COLO829 (cell line): ENCODE data around the gene H19.

Experiments
- DNase-seq: peaks from one replicate; pipeline ENCODE4 v3.0.0; 2012; ENCODE audit warnings: low spot score

Gene H19

DNA sequence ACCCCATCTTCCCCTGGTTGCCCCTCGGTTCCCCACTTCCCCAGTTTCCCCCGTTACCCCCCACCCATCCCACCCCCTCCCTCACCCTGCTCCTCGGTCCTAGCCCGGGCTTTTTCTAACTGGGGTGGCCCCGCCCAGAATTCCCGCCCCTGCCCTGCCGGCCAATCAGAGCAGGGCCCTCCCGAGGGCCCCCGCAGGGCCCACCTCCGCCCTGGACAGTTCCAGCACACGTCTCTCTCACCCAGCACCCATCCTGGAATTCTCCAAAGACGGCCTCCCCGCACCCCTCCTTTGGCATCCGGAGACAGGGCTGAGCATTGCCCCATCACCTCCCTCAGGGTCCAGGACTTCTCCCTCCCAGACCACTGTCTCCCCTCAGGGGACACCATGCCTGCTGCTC lies at the start of gene H19:
TSS of gene H19 (minus strand) at position 88 of the 400 bp plus-strand sequence.
- no peak for DNase-seq

DNA sequence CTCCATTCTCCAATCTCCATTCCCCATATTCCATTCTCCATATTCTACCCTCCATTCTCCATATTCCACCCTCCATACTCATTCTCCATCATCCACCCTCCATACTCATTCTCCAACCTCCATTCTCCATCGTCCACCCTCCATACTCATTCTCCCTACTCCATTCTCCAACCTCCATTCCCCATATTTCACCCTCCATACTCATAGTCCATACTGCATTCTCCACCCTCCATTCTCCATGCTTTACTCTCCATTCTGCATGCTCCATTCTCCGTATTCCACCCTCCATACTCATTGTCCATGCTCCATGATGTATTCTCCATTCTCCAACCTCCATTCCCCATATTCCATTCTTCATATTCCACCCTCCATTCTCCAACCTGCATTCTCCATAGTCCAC lies 44.3 kb upstream of the H19 start:
- DNase-seq = no peak

DNA sequence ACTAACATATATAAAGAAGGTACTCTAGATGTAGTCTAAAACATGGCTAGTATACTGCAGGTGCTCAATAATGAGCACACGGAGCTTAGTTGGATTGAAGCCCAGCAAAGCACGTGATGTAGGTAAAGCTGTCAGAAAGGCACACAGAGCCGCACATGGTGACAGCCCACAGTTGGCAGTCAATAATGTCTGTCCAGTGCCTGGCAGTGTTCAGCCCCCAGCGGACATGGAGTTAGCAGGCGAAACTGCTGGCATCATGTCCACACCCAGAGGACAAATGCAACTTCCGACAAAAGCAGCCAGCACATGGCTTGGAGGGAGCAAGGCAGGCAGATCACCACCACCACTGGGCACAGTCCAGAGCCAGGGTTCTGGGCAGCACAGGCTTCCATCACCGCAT lies 43.5 kb upstream of the H19 start:
- DNase-seq = no peak

DNA sequence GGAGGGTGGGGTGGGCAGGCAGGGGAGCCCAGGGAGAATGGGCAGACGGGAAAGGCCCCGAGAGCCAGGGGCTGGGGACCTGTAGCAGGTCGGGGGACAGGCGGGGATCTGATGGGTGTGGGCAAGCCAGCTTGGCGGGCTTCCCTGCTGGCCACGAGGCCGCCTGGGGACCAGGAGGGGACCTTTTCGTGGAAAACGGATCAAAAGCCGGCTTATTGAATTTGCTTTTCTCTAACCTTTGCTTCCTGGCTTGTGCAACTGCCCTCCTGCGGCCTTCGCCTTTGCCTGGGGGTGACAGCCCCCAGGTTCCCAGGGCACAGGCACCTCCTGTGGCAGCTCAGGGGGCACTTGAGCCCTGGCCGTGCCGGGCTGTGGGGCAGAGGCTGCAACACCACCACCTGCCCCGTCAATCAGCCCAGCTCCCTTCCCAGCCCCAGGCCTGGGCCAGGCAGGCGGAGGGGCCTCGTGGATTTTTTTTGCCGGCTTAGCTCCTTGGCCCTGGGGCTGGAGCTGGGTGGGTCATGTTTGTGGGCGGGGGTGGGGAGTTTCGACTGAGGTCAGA lies 41.6 kb upstream of the H19 start:
- no peak for DNase-seq

DNA sequence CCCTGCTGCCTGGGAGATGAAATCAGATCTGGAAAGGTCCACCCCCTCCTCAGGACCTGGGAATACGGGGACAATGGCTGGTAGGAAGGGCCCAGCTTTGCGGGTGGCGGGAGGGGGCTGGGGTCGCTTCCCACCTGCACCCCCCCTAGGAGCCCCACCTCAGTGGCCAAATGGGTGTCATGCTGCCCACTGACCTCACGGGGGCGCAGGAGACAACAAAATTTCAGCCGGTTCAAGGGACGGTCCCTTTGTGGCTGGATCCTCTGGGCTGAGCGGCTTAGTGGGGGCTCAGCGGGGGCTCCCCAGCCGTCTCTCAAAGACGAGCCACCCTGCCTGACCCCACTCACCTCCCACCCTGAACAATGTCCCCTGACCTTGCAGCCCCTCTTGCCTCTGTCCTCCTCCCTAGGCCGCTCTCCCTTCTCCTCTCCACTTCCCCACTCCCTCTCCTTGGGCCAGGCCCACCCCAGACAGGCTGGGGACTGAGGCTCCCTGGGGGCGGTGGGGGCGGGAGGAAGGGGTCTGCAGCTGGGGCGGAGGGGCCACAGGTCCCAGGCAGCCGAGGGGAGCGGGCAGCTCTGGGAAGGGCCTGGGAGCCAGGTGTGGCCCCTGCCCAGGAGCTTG lies 39.3 kb upstream of the H19 start:
- DNase-seq = no peak

DNA sequence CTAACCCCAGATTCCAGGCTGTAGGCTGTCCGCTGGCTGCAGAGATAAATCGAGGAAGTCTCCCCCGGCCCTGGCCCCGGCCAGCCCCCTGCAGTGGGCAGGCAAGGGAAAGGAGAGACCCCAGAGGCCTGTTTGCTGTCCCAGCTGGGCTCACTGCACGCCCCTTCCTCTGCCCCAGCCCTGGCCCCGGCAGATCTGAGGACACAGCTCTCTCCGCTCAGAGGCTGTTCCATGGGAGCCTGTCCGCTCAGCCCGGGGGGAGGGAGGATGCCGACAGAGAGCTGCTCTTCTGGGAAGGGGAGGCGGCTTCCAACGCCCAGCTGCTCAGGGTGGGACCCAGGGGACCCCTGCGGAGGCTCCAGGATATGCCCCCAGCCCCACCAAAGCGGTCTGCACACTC lies 37.7 kb upstream of the H19 start:
- no peak for DNase-seq

DNA sequence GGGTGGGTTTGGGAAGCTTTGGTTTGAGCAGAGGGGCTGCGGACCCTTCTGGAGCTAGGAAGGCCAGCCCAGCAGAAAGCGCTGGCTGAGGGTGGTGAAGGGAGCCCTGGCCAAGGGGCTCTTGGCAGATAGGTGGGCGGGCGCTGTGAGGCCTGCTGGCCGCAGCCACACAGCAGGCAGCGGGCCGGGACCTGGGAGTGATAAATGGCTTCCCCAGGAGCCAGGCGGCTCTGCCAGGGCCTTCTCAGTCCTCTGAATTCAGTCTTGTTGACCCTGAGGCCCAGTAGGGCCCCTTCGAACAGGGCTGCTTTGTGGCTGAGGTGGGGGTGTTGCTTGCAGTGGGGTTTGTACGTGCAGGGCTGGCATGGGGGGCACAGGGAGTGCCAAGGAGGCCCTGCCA lies 33.4 kb upstream of the H19 start:
- no peak for DNase-seq

DNA sequence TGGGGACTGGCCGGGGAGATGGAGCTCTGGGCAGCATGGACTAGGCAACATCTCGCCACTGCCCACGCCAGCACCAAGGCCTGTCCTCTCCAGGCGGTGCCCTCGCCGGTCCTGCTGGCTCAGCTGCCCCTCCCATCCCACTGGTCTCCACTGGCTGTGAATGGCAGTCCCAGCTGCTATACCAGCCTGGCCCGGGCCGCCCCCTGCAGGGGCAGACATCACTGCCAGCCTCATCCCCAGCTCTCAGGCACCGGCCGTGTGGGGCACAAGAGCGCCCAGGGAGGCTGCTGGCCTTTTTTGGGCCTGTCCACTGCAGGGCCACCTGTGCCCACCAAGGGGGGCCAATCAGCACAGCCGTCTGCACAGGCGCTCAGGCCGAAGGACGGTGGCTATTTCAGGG lies 30.1 kb upstream of the H19 start:
- DNase-seq = no peak

DNA sequence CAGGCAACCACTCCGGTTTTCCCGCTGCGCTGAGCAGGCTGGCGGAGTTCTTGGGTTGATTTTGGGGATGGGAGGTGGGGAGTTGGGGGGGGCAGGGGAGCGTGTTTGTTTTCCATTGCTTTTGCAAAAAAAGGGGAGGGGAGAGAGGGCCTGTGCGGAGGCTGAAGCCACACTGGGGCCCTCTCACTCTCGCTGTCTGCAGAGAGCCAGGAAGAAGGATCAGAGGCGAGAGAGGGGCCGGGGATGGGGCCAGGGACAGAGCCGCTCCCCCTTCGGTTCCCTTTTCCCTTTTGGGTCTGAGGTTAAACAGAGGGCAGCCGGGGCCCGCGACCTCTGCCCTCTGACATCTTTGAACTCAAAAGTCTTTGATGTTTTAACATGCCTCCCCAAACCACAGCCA lies 17.4 kb upstream of the H19 start:
- DNase-seq = no peak

DNA sequence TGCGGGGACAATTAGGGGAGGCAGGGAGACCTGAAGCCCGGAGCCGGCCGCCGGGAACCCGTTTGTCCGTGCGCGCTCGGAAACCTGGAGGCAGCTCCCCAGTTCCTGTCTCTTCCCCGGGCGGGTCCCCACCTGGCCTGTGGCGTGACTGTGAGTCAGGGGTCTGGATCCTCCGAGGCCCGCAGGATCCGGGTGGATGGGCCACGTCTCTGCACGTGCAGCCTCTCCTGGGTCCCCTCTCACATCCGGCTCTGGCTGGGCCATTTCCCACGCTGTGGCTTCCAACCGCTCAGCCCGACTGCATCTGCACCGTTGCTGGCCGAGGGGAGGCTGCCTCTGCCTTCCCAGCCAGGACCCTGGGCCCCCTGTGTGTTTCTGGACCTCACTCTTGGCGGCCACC lies 14.8 kb upstream of the H19 start:
- no peak for DNase-seq

DNA sequence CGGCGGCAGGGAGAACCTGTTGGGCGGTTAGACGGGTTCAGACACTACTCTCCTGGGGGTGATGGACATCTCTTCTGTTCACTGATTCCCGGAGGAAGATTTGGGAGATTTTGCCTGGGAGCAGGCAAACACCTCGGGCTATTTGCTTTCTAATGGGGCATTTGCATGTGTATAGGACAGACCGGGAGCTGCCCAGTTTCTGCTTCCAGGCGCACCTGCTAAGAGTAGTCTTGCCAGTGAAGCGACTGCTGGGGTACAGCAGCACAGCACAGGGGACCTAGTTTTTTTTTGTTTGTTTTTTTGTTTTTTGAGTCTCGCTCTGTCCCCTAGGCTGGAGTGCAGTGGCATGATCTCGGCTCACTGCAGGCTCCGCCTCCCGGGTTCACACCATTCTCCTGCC lies 6.8 kb upstream of the H19 start:
- DNase-seq = no peak

DNA sequence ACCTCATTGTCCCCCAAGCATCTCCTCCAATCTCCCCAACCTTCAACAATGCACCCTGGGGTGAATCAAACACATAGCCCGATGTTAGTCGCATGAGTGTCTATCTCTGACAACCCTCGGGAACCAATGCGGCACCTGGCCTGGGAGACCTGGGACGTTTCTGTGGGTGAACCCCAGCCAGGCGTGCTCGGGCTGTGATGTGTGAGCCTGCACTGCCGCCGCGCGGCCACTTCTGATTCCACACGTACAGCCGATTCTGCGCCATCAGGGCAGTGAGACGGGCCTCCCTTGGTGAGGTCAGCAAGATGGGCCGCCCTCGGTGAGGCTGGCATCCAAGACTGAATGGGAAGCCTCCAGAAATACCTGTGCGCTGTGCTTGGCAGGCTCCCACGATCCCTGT lies 5.2 kb upstream of the H19 start:
- no peak for DNase-seq

DNA sequence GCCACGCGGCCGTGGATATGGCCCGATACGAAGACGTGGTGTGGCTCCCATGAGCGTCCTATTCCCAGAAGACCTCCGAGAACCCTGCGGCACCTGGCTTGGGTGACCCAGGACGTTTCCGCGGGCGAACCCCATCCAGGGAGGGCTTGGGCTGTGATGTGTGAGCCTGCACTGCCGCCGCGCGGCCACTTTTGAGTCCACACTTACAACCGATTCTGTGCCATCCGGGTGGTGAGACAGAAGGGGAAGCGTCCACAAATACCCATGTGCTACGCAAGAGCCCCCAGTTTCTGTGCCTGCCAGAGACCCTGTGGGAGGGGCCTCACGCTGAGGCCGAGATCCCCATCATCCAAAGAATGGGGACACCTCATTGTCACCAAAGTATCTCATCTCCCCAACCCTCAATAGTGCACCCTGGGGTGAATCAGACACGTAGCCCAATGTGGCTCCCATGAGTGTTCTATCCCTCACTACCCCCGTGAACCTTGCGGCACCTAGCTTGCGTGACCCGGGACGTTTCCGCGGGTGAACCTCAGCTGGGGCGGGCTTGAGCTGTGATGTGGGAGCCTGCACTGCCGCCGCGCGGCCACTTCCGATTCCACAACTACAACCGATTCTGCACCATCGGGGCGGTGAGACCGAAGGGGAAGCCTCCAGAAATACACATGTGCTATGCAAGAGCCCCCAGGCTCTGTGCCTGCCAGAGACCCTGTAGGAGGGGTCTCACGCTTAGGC lies 4.6 kb upstream of the H19 start:
- no peak for DNase-seq

DNA sequence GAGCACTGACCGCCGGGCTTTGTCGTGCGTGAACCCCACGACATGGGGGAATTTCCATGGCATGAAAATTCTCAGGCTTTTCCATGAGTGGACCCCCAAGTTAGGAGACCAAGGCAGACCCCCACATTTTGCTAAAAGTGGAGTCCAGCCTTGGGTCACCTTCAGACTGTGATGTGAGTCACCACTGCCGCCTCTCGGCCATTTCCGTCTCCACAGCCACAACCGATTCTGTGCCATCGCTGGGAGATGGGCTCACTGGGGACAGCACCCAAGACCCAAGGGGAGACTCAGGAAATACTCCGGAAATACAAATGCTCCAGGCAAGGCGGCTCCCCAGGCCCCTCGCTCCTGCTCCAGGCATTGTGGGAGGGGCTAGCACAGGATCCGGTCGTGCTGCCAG lies 1.2 kb upstream of the H19 start:
- DNase-seq = no peak

DNA sequence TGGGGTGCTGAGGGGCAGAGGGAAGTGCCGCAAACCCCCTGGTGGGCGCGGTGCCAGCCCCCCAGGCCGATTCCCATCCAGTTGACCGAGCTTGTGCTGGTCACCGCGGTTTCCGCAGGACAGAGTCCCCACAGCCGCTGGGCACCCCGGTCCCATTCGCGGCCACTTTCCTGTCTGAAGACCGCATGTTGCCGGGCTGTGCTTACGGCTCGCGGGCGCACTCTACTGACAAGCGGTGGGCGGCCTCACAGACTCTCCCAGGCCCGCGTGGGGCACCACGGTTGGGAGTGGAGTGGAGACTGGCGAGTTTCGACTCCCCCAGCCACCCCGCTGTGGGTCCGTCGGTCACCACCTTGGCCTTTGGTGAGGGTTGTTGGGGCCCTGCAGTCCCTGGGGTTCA lies 648 bp upstream of the H19 start:
- no peak for DNase-seq

DNA sequence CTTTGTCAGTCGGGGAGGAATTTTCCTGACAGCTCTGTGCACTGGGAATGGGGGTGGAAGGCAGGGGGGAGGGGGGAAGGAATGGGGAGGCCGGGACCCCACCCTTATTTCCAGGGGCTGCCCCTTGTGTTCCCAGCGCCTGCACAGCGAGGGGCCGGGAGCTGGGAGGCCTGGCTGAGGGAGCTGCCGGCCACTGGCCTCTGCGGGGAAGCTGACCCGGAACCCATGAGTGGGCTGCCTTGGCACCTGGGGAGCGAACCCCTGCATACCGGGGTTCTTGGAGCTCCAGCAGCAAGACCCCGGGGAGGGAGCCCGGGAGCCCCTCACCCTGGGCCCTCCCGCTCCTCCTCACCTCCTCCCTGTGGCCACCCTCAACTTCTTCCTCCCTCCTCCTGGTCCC lies 3.5 kb downstream of the H19 start:
- no peak for DNase-seq

DNA sequence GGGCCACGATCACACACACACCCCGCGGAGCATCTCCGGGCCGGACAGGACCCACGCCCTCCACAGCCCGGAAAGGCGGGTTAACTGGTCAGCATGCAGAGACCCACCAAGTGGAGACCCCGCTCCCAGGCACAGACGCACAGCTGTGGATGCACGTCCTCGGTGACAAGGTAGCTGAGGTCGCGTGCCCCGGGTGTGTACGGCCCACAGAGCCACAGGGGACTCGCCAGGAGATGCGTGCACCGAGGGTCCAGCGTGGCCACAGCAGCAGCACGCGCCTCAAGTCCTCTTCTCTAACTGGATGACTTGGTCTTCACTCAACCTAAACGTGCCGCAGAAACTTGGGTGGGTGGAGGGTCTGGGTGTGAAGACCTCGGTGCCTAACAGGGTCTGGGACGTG lies 5.5 kb downstream of the H19 start:
- DNase-seq = no peak

DNA sequence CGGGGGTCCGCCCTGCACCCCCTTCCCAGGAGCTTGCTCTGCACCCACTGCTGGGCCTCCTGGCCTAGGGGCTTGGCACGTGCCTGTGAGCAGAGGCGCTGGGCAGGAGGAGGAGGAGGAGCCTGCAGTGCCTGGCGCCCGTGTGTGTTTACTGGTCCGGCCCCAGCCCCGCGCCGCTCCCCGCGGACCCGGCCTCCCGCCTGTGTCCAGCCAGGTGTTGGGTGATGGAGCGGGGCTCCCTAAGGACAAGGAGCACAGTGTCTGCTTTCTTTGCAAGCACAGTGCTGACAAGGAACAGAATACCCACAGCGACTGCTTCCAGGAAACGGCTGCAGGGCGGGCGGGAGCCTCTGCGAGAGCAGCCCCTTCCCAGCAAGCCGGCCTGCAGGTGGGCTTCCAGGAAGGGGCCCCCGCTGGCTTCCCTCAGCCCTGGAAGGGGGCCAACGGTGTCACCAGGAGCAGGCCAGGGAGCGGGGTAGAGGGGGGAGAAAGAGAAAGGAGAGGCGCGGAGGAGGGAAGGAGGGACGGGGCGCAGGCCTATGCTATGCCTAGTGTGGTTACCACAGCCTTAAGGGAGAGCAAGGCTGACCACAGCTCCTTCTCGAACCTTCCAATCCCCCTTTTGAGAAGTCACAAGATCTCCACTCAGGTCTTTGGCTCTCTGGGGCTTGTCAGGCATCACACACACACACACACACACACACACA lies 6.6 kb downstream of the H19 start:
- no peak for DNase-seq

DNA sequence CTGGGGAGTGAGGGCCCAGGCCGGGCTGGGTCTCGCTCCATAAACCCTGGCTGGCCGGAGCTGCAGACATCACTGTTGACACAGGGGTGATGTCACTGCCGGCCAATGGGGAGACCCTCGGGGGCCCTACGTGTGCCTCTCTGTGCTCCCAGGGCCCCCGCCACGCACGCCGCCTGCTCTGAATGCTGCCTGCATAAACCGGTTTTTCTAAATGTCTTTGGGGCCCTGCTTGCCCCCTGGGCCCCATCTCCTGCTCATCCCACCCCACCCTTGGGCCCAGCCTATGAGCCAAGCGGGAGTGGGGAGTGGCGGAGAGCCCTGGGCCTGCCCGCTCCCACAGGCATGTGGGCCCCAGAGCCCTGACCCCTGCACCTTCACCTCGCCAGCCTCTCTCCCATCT lies 7.7 kb downstream of the H19 start:
- DNase-seq = no peak

DNA sequence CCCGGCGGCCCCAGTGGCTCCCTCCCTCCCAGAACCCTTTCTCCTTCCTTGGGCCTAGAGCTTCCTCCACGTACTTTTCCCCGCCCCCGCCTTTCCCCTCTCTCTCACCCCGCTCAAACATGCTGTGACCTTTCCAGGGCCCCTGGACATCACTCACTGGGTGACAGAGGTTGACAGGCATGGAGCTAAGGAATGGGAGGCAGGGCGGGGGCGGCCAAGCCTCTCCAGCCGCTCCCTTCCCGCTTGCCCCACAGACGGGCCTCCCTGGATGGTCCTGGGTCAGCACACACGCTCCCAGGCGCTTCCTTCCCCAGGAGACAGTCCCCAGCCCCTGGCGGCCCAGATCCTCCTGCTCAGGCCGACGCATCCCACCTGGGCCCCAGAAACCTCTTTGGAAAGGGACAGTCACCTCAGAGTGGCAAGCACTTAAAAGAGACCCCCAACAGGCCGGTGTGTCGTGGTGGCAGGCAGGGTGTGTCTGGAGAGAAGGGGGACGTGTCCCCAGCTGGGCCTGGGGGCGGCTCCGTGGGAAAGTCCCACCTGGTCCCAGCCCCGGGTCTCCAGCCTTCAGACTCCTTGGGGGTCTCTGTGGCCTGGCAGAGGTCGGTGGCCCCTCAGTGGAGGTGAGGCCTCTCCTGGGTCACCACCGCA lies 8.8 kb downstream of the H19 start:
- no peak for DNase-seq

DNA sequence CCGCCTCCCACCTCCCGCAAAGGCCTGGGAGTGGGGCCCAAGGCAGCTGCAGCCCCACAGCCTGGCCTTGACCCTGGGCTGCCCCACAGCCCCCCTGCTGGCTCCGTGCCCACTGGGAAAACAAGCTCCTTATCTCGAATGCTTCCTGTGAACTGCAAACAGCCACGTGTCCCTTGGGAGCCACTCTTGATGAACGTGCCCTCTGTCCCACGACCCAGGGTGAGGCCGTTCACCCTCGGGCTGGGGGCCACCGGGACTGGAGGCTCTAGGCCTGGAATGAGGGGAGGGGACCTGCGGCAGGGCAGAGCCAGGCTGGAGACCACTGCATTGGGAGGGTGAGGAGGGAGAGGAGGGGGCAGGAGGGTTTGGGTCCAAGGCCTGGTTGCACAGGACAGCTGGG lies 9.5 kb downstream of the H19 start:
- no peak for DNase-seq

DNA sequence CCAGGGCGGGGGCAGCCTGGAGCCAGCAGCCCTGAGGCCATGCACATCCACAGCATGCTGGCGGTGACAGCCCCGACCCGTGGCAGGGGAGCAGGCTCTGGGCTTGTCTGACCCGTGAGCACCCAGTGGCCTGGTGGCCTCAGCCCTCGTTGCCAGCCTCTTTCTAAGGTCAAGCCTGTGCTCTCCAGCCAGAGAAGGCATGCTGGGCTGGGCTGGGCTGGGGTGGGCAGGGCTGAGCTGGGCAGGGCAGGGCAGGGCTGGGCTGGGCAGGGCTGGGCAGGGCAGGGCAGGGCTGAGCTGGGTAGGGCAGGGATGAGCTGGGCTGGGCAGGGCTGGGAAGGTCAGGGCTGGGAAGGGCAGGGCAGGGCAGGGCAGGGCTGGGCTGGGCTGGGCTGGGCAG lies 10.6 kb downstream of the H19 start:
- DNase-seq = no peak

DNA sequence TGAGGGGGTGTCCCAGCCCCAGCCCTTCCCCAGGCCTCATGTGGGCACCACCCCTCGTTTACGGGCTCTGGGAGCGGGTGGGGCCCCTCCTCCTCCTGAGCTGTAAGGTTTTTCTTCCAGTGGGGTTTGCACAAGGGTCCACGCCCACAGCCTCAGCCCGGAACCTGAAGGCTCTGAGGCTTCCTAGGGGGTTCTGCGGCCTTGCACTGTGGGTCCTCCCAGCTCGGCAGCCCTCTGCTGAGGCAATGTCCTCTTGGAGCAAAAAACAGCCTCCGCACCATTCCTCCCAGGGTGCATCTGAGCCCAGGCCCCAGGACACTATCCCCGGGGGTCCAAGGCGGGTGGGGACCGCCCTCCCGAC lies 14.1 kb downstream of the H19 start:
- DNase-seq = no peak
